Iris pigment epithelial cell (primary cell): Measurements from ENCODE around the gene ADCY3.

Experiments used
- DNase-seq: peaks from one replicate; pipeline ENCODE4 v3.0.0-alpha.2; 2011; ENCODE audit warnings: low read depth

ADCY3 gene

DNA sequence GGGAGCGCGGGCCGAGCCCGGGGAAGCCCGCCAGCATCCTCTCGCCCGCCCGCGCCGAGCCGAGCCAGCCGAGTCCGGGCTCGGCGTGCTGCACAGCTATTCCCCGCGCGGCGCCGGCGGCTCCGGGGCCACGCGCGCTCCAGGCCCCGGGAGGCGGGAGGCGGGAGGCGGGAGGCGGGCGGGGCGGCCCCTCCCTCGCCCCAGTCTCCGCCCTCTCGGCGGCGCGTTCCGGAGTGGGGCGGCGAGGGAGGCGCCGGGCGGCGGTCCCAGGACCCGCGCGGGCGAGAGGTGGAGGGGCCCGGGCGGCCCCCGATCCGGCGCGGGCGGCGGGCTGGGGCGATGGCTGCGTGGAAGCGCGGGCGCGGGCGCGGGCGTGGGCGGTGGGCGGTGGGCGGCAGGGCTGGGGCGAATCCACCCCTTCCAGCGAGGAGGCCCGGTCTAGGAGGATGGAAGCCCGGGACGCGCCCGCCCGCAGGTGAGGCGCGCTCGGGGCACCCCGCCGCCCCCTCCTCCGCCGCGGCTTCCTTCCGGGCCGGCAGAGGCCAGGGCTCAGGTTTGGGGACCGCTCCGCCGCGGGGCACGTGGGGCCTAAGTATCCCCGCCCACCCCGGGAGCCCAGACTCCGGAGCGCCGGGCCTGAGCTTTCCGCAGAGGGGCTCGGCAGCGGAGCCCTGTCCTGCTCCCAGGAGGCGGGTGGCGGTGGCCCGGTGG lies at the start of gene ADCY3:
Gene ADCY3, minus strand, starts transcription at position 140 of the 711 bp plus-strand sequence. CDS start 1,250 bp downstream, outside the sequence.
- peak; percentile 43 for DNase-seq

- peak; percentile 45 for DNase-seq
Measured at GRCh38 chr2:24969784-24970183, 49.7 kb upstream of the ADCY3 start.

- DNase-seq: no peak
Measured at GRCh38 chr2:24961903-24962302, 41.9 kb upstream of the ADCY3 start.

GRCh38 chr2:24959761-24960160 lies 39.7 kb upstream of the ADCY3 start:
- DNase-seq: no peak

GRCh38 chr2:24958411-24958935 lies 38.4 kb upstream of the ADCY3 start:
- no peak for DNase-seq

DNA sequence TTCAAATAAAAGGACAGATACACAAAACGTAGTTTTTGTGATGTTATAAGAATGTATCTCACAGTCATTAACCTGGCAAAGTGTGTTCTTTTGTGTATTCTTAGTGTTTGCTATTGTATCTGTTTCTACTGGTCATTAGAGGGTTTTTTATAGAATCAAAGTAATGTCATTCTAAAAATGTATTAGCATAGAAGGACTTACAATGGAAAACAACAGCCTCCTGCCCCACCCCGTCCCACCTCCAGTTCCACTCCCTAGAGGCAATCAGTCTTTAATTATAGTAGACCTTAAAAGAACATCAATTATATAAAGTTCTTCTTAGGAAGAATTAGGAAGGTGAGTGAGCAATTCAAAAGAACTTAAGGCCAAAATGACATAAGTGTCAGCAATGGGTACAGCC lies 37.9 kb upstream of the ADCY3 start:
- DNase-seq: no peak

DNA sequence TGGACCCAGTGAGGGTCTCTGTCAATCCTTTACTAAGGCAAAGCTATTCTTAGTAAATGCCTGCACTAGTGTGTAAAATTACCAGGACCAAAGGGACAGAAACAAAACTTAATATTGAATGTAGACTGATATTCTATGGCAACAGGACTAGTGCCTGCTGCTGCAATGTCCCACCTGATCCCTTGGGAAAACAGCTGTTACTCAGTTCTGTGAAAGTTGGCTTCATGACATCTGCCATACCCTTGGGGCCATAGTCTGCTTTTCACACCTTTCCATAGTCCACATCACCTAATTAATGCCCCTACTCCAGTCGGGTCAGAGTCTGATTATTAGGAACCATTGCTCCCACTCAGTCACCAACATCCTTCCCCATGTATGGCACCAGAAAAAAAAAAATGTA lies 37.2 kb upstream of the ADCY3 start:
- no peak for DNase-seq

- no peak for DNase-seq
Measured at GRCh38 chr2:24955921-24956320, 35.9 kb upstream of the ADCY3 start.

- no peak for DNase-seq
Measured at GRCh38 chr2:24955232-24955631, 35.2 kb upstream of the ADCY3 start.

DNA sequence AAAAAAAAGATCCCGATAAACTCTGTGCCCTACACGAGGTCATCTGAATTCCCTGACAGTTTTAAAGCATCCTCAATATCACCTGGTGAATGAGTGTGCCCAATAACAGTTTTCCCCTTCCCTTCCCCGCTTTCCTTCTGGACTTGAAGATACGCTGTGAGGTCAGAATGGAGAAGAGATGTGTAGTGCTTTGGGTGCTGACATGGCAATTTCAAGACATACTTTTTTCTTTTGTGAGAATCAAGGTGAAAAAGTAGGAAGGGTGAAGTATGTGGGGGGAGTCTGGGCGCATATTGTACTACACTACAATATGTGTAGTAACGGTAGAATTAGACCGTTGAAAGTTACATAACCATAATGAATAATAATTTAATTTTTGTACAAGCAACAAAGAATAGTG lies 30.1 kb upstream of the ADCY3 start:
- no peak for DNase-seq

GRCh38 chr2:24948506-24948905 lies 28.5 kb upstream of the ADCY3 start:
- DNase-seq: no peak

DNA sequence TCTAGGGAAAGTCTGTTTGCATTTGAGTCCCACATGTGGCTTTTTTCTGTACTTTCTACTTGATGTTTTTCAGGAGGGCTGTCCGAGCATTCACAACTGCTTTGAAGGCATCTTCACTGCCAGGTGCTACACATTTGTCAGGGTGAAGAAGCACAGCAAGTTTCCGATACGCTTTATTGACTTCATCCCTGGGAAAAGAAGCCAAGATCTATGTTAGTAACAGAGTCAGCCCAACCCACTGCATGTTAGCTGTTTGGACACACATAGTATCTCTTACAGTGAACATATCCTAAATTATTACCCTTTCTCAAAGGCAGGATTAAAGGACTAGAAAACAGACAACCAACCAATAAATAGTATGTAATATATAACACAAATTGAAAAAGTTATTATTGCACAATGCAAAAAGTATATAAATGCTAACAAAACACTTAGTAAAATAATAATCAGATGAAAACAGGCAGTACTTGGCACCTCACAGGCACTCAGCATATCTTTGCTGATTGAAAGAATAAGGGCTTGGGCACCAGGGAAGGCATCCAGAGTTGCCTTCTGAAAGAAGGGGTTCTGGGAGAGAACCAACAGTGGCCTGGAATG lies 27.6 kb upstream of the ADCY3 start:
- no peak for DNase-seq

GRCh38 chr2:24945907-24946306 lies 25.9 kb upstream of the ADCY3 start:
- DNase-seq: peak; percentile 15

DNA sequence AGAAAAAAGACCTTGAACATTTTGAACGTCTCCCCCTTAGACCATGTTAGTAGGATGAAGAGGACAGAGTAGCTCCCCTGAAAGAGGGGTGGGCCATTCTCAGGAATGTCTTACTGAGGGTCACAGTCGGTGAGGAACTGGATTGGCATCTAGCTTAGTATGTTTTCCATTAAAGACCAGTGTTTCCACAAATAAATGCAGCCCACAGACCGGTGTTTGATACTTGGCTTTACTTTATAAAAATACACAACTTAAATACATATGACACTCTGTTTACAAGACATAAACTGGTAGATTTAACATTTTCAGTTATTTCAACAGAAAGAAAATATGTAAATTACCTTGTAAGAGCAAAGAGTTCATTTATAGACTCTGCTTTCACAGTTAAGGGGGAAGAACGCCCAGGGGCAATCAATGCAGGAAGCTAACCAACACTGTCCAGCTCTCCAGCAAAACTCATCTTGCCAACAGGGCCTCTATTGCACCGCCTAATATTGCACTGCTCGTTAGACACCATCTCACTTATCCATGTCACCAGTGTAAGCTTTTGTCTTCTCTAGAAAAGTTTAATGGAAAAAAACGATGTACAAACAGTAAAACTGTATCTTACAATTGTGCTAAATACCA lies 23.5 kb upstream of the ADCY3 start:
- DNase-seq: no peak

DNA sequence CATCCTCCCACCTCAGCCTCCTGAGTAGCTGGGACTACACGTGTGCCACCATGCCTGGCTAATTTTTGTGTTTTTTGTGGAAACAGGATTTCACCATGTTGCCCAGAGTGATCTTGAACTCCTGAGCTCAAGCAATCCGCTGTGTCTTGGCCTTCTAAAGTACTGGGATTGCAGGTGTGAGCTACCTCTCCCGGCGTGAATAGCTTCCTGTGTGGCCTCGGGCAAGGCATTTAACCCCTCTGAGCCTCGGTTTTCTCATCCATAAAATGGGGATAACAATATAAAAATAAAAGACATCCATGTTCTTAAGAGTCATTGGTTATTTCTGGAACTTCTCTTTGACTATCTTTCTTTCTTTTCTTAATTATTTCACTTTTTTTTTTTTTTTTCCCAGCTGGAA lies 19.3 kb upstream of the ADCY3 start:
- no peak for DNase-seq

DNA sequence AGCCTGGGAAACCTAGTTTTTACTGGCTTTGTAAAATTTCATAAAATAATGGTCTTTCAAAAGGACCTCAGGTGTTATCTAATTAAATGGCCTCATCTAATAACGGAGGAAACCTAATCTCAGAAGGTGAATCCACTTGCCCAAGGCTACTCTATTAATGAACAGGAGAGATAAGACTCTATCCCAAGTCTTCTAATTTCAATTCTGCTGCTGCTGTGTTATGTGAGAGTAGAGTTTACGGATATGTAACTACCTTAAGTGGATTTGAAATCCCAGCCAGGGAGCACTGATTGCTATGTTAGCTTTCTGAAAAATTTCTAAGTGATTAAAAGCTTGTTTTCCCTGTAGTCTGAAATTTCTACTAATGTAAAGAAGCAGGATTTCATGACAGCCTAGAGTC lies 17.2 kb upstream of the ADCY3 start:
- no peak for DNase-seq

DNA sequence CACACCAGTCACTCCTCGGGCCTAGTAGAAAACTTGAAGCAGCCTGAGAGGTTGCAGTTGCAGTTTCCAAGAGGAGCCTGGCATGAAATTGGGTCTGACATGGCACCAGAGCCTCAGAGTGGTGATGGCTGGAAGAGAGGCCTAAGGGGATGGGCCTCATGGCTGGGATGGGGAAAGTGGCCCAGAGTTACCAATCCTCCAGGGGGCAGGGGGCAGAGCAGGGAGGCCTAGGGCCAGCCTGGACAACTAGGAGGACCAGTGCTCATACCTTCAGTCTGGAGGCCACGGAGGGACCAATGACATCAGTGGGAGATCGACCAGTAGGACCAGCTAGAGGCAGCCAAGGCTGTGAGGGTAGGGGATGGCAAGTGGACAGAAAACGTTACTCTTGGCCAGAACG lies 15.1 kb upstream of the ADCY3 start:
- DNase-seq: no peak

DNA sequence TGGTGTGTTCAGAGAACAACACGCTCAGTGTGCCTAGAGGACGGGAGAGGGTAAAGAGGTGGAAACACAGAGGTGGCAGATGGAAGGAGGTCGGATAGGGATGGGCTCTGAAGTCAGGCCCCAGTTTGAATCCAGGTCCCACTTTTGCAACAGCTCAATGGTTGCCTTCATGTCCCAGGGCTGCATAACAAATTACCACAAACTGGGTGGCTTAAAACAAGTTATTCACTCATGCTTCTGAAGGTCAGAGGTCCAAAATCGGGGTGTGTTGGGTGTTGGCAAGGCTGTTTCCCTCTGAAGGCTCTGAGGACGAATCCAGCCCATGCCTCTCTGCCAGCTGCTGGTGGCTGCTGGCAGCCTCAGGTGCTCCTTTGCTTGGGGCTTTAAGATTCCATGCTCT lies 12.7 kb upstream of the ADCY3 start:
- DNase-seq: no peak

GRCh38 chr2:24930768-24931167 lies 10.7 kb upstream of the ADCY3 start:
- DNase-seq: no peak

- DNase-seq: no peak
Measured at GRCh38 chr2:24929230-24929629, 9.2 kb upstream of the ADCY3 start.

- DNase-seq: no peak
Measured at GRCh38 chr2:24928036-24928435, 8.0 kb upstream of the ADCY3 start.

GRCh38 chr2:24926602-24927252 lies 6.7 kb upstream of the ADCY3 start:
- peak; percentile 31 for DNase-seq

DNA sequence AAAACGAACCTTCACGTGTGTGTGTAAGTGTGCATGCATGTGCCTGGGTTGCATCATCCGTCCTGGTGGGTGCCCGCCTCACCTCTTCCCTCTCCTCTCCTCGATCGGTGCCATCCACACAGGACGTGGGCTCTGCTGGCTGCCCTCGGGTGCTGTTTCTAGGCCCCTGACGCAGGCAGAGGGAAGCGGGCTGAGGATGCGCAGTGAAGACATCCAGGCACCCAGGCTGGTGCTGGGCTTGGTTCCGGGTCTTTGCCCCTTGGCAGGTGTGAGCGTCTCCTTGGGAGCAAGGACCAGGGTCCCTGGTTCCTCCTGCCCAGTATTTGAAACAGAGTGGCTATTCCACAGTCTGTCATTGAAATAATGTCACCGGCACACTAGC lies 6.2 kb upstream of the ADCY3 start:
- no peak for DNase-seq
